Activated CD4-positive, CD25-positive, alpha-beta regulatory T cell treated with anti-CD3 and anti-CD28 coated beads, Interleukin-2, amount 50 U/mL, for 16 hours (primary cell): Measurements from ENCODE around the gene ICAM2.
"Not testable (repeated sequence)": the region's sequence is repeated elsewhere in the genome, so short reads cannot be mapped to it uniquely, and the experiment has no call there.

ENCODE experiments used
- DNase-seq: peaks from one replicate; pipeline ENCODE4 v3.0.0-alpha.2; 2020; ENCODE audit warnings: low read depth, low spot score

Gene ICAM2

GRCh38 chr17:64042700-64043485 lies 22.5 kb upstream of the ICAM2 start:
- no peak for DNase-seq

GRCh38 chr17:64041912-64042311 lies 21.5 kb upstream of the ICAM2 start:
- no peak for DNase-seq

DNA sequence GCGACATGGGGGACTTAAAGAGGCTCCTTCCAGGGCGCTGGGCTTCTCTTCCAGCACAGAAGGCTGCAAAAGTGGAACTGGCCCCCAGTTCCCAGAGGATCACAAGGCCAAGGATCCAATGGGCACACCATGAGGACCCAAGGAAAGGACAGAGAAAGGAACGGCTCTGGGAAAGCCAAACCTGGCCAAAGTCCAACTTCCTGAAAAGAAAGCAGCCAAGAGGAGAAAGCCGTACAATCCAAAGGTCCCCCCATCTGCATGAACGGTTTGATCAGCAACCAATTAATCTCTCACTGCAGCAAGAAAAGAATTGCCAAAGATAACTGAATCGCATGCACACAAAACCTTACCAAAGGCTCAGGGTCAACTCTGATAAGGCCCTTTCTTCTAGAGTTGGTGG lies 19.8 kb upstream of the ICAM2 start:
- no peak for DNase-seq

DNA sequence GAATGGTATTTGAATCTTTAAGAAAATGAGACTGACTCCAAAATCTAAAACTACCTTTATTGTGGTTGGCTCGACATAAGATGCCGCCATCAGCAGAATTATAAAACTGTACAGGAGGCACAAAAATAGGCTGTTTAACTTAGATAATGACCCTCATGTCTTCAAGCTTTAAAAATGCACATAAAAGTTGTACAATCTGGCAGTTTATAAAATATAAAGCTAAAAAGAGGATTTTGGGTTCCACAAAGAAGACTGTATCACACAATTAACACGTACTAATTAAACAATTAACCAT lies 18.6 kb upstream of the ICAM2 start:
- DNase-seq: no peak

- DNase-seq: no peak
These were observed 18.1 kb upstream of the ICAM2 start for GRCh38 chr17:64038331-64039105.

DNA sequence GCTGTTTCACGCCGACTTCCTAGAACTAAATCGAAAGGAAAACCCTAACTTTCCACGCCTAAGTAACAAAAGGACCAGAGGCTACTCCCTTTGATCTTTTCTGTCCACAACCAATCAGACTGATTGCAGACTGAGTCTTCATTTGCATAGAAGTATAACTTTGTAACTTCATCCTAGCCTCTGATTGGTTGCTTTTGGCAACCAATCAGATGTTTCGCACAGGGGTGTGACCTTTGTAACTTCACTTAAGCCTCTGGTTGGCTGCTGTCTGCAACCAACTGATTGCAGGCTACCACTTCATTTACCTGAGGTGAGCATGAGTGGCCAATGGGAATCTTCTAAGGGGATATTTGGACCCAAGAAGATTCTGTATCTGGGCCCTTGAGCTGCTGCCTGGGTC lies 17.4 kb upstream of the ICAM2 start:
- no peak for DNase-seq

GRCh38 chr17:64037180-64037579 lies 16.7 kb upstream of the ICAM2 start:
- no peak for DNase-seq

DNA sequence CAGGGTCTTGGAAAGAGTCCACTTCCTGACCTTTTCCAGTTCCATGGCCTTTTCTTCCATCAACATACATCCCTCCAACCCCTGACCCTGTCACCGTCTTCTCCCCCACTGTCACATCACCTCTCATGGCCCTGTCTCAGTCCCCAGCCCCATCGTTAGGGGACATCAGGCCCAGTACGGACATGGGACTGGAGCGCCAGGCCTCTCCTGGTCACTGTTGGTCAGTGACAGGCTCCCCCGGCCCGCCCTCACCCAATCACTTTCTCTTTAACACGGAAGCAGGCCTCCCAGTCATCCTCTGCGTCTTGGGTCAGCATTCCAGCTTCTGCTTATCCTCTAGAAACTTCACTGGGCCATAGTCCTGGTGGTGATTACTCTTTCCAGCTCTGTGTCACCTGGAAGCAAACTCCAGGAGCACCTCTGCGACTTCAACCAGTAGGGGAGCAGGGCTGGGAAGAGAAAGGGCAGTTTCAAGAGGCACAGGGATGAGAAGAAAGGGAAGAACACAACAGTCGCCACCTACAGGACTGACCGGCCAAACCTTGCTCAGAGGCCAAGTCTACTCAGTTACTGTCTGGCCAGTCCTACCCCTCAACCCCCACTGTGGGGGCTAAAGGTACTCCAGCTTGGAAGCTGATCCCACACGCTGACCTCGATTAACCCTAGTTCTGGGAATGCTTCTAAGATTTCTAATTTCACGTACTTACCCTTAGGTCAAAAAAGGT lies 15.9 kb upstream of the ICAM2 start:
- DNase-seq: no peak

GRCh38 chr17:64032081-64032480 lies 11.6 kb upstream of the ICAM2 start:
- DNase-seq: no peak

GRCh38 chr17:64028874-64029464 lies 8.5 kb upstream of the ICAM2 start:
- DNase-seq: peak; percentile 63

DNA sequence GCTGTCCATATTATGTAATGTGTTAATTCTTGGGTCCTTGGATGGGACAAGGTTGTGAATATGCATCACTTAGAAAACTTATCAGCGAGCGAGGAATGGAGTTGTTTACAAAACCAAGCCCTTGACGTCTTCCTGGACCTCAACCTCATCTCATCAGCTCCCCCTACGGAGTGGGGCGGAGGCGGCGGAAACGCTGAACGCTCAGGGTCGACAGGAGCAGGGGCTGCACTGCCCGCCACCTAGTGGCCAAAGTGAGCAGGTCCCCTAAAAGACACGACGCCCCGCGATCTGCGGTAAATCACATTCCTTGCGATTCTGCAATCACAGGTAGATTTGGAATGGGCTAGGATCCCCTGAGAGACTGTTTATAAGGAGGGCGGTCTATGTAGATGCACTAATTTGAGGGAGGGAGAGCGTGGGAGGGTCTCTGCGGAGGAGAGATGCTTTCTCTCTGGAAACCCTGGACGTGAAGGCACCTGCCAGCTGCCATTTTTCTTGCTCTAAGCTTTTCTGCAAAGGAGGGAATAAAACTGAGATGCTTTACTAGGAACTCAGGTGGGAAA lies 5.4 kb upstream of the ICAM2 start:
- DNase-seq: peak; percentile 82

- no peak for DNase-seq
These were observed 4.6 kb upstream of the ICAM2 start for GRCh38 chr17:64024781-64025731.

- no peak for DNase-seq
These were observed 3.8 kb upstream of the ICAM2 start for GRCh38 chr17:64024215-64024654.

GRCh38 chr17:64022611-64023063 lies 2.2 kb upstream of the ICAM2 start:
- DNase-seq: no peak

DNA sequence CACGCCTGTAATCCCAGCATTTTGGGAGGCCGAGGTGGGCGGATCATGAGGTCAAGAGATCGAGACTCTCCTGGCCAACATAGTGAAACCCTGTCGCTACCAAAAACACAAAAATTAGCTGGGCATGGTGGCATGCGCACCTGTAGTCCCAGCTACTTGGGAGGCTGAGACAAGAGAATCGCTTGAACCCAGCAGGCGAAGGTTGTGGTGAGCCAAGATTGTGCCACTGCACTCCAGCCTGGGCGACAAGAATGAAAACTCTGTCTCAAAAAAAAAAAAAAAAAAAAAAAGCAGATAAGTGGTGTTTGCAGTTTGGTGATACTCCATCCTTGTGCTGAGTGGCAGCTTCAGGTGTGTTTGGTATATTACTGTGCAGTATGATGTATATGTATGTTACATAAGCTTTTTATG lies 877 bp downstream of the ICAM2 start:
- not testable (repeated sequence) for DNase-seq

DNA sequence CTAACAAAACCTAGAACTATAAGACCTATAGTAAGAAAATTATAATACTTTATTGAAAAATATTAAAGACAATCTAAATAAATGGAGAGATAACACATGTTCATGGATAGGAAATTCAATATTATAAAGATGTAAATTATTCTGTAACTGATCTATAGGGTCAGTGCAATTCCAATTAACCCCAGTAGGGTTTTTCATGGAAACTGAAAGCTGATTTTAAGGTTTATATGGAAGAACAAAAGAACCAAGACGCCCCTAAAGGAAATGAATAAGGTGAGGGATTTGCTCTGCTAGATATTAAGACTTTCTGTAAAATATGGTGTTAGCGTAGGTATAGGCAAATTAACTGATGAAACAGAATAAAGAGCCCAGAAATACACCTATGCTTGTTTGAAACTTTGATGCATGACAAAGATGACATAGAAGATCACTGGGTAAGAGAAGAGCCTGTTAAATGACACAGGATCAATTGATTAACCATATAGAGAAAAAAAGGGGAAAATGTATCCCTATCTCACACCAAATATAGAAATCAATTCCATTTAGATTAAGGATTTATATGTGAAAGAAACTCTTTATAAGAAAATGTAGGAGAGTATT lies 3.0 kb downstream of the ICAM2 start:
- DNase-seq: no peak

GRCh38 chr17:64016974-64017373 lies 3.5 kb downstream of the ICAM2 start:
- DNase-seq: no peak

GRCh38 chr17:64016231-64016784 lies 4.1 kb downstream of the ICAM2 start:
- DNase-seq: no peak

GRCh38 chr17:64015447-64015846 lies 5.0 kb downstream of the ICAM2 start:
- no peak for DNase-seq
